Karpas-422 (cell line): ENCODE measurements around the gene RHEB. TPM values are rescaled to one million over a fixed set of nuclear protein-coding genes. Genes with fewer than 3 reads are reported as not detected.

Source experiments
- DNase-seq: peaks from one replicate; pipeline ENCODE4 v3.0.0-alpha.2; 2015
- H2AFZ ChIP-seq: fragments of 200-600 bp; sonication (generic); 2 replicates; pipeline ENCODE4 v1.6.1; 2014; ENCODE audit warnings: antibody characterized with exemption, low read length, mixed read lengths
- H3K27ac ChIP-seq: fragments of 200-600 bp; sonication (generic); 2 replicates; pipeline ENCODE4 v1.5.1; 2014; ENCODE audit warnings: mild to moderate bottlenecking, low read length, moderate library complexity
- H3K27me3 ChIP-seq: fragments of 200-600 bp; sonication (generic); 2 replicates; pipeline ENCODE4 v1.6.1; 2014; ENCODE audit warnings: low read length, mixed read lengths
- H3K36me3 ChIP-seq: fragments of 200-600 bp; sonication (generic); 2 replicates; pipeline ENCODE4 v1.6.1; 2014; ENCODE audit warnings: low read length, mixed read lengths; ENCODE audit not compliant: insufficient read depth
- H3K4me1 ChIP-seq: fragments of 200-600 bp; sonication (generic); 2 replicates; pipeline ENCODE4 v1.6.1; 2014; ENCODE audit warnings: mild to moderate bottlenecking, low read length, mixed read lengths
- H3K4me2 ChIP-seq: fragments of 200-600 bp; sonication (generic); 2 replicates; pipeline ENCODE4 v1.6.1; 2014; ENCODE audit warnings: low read length, low read depth, mild to moderate bottlenecking; ENCODE audit not compliant: poor library complexity, severe bottlenecking
- H3K4me3 ChIP-seq: fragments of 200-600 bp; sonication (generic); 2 replicates; pipeline ENCODE4 v1.5.1; 2014; ENCODE audit warnings: mild to moderate bottlenecking, antibody characterized with exemption, low read length, mixed read lengths
- H3K79me2 ChIP-seq: fragments of 200-600 bp; sonication (generic); 2 replicates; pipeline ENCODE4 v1.6.1; 2014; ENCODE audit warnings: mild to moderate bottlenecking, low read length, mixed read lengths
- H3K9ac ChIP-seq: fragments of 200-600 bp; sonication (generic); 2 replicates; pipeline ENCODE4 v1.6.0; 2014; ENCODE audit warnings: low read length
- H3K9me2 ChIP-seq: fragments of 200-600 bp; sonication (generic), shearing (Covaris generic); replicated peaks from 2 replicates; pipeline ENCODE4 v1.6.0; 2014; ENCODE audit warnings: mild to moderate bottlenecking, low read length, moderate library complexity; ENCODE audit not compliant: insufficient read depth
- H3K9me3 ChIP-seq: fragments of 300-700, 200-600 bp; sonication (generic); 2 replicates; pipeline ENCODE4 v1.6.1; 2014; ENCODE audit warnings: low read length, mixed read lengths
- H4K20me1 ChIP-seq: fragments of 200-600 bp; sonication (generic); 2 replicates; pipeline ENCODE4 v1.6.1; 2014; ENCODE audit warnings: mild to moderate bottlenecking, antibody characterized with exemption, low read length, low read depth; ENCODE audit not compliant: insufficient read depth
- total RNA-seq: library from RNA; depleted of rRNA; stranded (reverse); fragments of >200 nt; shearing (Covaris generic); gene quantifications from 2 replicates; pipeline ENCODE4 v1.2.3, GENCODE V29; 2014; ENCODE audit warnings: low replicate concordance

The RHEB gene
- total RNA-seq, 1 experiment from 2014 or later, result 47.5 TPM

DNA sequence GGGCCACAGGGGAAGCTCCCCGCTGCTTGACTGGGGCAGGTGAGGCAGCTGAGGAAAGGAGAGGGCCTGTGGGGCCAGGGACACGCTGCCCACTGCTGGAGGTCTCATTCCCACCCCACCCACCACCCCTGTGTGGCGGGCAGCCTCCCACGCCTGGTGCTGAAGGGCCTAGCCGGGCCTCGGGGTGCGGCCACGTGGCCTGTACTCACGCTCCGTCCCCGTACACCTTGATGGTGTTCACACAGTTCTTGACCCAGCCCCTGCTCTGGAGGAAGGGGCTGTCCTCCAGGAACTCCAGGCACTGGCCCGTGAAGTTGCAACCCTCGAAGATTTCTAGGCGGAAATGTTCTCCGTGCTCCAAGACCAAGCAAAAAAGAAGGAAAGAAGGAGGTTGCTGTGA is 83.7 kb downstream of the RHEB start:
- H3K4me2 ChIP-seq, result no peak overlapping the region
- H4K20me1 ChIP-seq, result no peaks in the 10 kb centered on the region
- no peaks in the 10 kb centered on the region for H3K9me3 ChIP-seq
- H3K9me2 ChIP-seq, result no peaks in the 10 kb centered on the region
- H3K4me1 ChIP-seq, result peaks cover 4% of the 10 kb centered on the region; the same call in 1 of the 2 replicates
- no peak overlapping the region for H3K4me3 ChIP-seq
- no peaks in the 10 kb centered on the region for H3K79me2 ChIP-seq
- no peak for DNase-seq
- no peaks in the 10 kb centered on the region for H3K36me3 ChIP-seq
- no peak overlapping the region for H2AFZ ChIP-seq
- H3K9ac ChIP-seq, result no peak overlapping the region
- H3K27ac ChIP-seq, result no peak overlapping the region
- H3K27me3 ChIP-seq, result no peaks in the 10 kb centered on the region

DNA sequence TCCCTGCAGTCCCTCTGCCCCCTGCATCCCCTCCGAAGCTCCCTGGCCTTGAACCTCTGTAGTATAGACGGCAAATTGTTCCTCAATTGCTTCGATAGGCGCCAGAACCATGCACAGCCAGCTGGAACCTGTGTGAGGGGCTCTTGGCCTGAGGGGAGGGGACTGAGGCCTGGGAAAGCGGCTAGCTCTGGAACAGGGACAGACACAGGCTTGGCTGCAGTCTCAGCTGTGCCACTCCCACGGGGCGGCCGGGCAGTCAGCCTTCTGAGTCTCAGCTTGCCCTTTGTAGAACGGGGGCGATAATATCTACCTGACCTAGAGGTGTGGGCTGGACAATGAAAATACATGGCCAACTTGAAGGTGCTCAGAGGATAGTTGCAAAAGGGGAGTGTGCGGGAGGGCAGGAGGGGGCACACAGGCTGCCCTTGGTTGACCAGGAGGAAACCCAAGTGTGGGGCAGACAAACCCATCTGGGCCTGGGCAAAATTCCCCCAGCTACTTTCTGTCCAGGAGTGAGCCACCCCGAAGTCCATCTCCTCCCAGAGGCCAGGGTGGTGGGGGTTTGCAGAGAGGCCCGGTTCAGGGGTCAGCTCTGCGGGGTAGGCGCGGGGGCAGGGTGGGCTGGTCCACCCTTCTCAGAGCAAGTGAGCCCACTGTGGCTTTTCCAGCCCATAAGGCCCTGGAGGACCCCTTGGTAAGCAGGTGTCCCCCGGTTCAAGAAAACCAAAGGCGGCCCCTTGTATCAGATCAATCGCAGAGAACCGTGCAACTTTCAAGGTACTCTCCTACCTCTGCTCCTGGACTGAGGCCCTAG is 84.4 kb downstream of the RHEB start:
- Histone ChIP-seq H3K36me3 (no peaks in the 10 kb centered on the region), H3K4me2 (no peak overlapping the region), H3K27me3 (no peaks in the 10 kb centered on the region), H2AFZ (no peak overlapping the region), H3K9me2 (no peaks in the 10 kb centered on the region), H3K4me3 (no peak overlapping the region), H3K9me3 (no peaks in the 10 kb centered on the region), H3K27ac (no peak overlapping the region), H3K4me1 (peaks cover 4% of the 10 kb centered on the region; the same call in 1 of the 2 replicates), H4K20me1 (no peaks in the 10 kb centered on the region), H3K79me2 (no peaks in the 10 kb centered on the region), H3K9ac (no peak overlapping the region)
- DNase-seq, result no peak

DNA sequence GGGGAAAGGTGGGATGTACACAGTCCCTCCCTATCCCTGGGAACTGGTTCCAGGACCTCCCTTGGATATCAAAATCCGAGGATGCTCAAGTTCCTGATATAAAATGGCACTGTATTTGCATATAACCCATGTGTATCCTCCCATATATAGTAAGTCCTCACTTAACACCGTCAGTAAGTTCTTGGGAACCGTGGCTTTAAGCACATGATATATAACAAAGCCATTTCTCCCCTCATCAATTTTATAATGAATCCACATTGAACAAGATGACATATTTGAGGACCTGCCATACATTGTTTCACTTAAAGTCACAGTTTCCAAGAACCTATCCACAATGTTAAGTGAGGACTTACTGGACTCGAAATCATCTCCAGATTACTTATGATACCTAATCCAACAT is 85.1 kb downstream of the RHEB start:
- no peak for DNase-seq
- no peak overlapping the region for H2AFZ ChIP-seq
- H3K79me2 ChIP-seq, result no peaks in the 10 kb centered on the region
- no peak overlapping the region for H3K4me3 ChIP-seq
- H3K9ac ChIP-seq, result no peak overlapping the region
- H3K4me1 ChIP-seq, result peaks cover 4% of the 10 kb centered on the region; the same call in 1 of the 2 replicates
- H3K9me3 ChIP-seq, result no peaks in the 10 kb centered on the region
- no peak overlapping the region for H3K4me2 ChIP-seq
- no peak overlapping the region for H3K27ac ChIP-seq
- no peaks in the 10 kb centered on the region for H4K20me1 ChIP-seq
- H3K36me3 ChIP-seq, result no peaks in the 10 kb centered on the region
- no peaks in the 10 kb centered on the region for H3K9me2 ChIP-seq
- no peaks in the 10 kb centered on the region for H3K27me3 ChIP-seq

DNA sequence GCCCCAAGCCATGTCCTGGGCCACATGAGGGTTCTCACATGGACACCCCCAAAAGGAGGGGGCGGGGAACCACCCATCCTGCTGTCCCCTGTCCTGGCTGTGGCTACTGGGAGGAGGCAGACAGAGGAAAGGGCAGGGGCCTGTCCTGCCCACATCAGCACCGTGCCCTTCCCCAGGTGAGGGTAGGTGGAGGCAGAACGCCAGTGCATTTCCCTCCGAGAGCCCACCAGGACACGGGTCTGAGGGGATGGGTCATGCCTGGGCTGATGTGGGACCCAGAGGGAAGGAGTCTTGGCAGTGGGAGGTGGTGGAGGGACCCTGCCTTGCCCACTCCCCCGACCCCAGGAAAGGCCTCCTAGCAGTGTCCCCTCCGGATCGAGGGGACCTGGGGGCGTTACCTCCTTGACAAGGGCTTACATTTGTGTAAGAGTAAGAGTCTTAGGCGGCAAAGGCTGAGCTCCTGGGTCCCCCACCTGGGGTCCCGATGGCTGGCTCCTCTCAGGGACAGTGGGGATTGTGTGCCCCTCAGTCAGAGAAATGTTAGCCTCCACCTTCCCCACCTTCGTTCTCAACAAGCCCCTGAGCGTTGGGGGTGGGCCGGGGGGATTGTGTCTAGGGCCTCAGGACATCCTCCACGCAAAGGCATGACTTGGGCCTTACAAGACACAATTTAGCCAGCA is 85.8 kb downstream of the RHEB start:
- Histone ChIP-seq H3K4me1 (peaks cover 4% of the 10 kb centered on the region; the same call in 1 of the 2 replicates), H3K27ac (no peak overlapping the region), H3K4me2 (no peak overlapping the region), H3K36me3 (no peaks in the 10 kb centered on the region), H3K9me2 (no peaks in the 10 kb centered on the region), H3K9me3 (no peaks in the 10 kb centered on the region), H2AFZ (no peak overlapping the region), H3K27me3 (no peaks in the 10 kb centered on the region), H4K20me1 (no peaks in the 10 kb centered on the region), H3K4me3 (no peak overlapping the region), H3K79me2 (no peaks in the 10 kb centered on the region), H3K9ac (no peak overlapping the region)
- no peak for DNase-seq

DNA sequence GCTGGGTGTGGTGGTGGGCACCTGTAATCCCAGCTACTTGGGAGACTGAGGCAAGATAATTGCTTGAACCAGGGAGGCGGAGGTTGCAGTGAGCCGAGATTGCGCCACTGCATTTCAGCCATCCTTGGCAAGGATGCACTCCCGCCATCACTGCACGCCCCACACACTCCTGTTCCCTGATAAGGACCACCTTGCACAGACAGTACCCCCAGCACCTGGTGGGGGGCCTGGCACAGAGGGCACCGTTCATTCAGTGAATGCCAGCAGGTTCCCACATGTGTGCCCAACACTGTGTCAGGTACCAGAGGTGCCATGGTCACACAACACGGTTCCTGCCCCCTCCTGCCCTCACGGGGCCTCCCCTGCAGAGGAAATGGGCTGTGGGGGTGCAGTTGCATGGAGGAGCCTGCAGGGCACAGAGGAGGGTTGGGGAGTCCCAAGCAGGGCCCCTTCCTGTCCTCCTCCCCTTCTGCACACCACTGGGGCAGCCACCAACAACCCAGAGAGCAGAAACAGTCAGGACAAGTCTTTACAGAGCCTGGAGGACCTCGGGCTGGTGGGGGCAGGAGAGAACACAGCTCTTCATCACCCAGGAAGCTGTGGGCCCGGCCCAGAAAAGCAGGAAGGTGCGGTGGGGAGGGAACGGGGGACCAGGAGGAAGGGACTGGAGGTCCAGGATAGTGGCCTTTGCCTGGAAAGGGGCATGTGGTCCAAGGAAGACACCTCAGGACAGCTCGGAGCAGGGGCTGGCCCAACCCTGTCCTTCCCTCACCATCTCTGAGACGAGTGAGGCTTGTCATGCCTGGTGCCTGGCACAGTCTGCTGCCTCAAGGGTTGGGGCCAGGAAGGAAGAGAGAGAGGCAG is 86.8 kb downstream of the RHEB start:
- Histone ChIP-seq H3K9me3 (no peaks in the 10 kb centered on the region), H3K36me3 (no peaks in the 10 kb centered on the region), H3K79me2 (no peaks in the 10 kb centered on the region), H3K4me1 (peaks cover 4% of the 10 kb centered on the region; the same call in 1 of the 2 replicates), H2AFZ (no peak overlapping the region), H3K4me2 (no peak overlapping the region), H3K27ac (no peak overlapping the region), H3K4me3 (no peak overlapping the region), H3K9ac (no peak overlapping the region), H3K27me3 (no peaks in the 10 kb centered on the region), H3K9me2 (no peaks in the 10 kb centered on the region), H4K20me1 (no peaks in the 10 kb centered on the region)
- DNase-seq, result peak; percentile 69

DNA sequence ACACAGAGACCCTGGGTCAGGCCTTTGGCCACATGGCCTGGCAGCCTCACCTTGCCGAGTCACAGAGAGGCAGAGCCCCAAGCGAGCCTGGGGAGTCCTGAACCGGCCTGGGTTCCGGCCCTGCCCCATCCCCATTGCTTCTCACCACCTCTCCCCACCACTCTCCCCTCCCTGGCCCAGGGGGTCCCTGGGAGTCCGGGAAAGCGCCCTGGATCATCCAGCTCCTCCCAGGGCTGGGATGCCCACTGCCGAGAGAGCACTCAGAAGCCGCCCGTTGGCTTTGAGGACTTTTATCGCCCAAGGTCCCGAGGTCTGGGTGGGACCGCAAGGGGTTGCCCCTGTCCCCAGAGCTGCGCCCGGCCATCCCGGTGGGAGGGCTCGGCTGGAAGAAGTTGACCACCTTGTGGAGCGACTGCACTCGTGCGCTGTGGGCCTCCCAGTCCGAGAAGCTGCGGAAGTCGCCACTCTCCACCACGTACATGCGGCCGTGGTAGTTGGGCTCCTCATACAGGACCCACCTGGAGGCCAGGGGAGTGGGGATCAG is 87.9 kb downstream of the RHEB start:
- H3K36me3 ChIP-seq, result no peaks in the 10 kb centered on the region
- no peaks in the 10 kb centered on the region for H3K9me3 ChIP-seq
- DNase-seq, result no peak
- no peaks in the 10 kb centered on the region for H4K20me1 ChIP-seq
- peaks cover 4% of the 10 kb centered on the region; the same call in 1 of the 2 replicates for H3K4me1 ChIP-seq
- no peaks in the 10 kb centered on the region for H3K79me2 ChIP-seq
- H3K4me3 ChIP-seq, result no peak overlapping the region
- no peaks in the 10 kb centered on the region for H3K9me2 ChIP-seq
- no peak overlapping the region for H3K9ac ChIP-seq
- no peak overlapping the region for H3K4me2 ChIP-seq
- H2AFZ ChIP-seq, result no peak overlapping the region
- no peaks in the 10 kb centered on the region for H3K27me3 ChIP-seq
- no peak overlapping the region for H3K27ac ChIP-seq

DNA sequence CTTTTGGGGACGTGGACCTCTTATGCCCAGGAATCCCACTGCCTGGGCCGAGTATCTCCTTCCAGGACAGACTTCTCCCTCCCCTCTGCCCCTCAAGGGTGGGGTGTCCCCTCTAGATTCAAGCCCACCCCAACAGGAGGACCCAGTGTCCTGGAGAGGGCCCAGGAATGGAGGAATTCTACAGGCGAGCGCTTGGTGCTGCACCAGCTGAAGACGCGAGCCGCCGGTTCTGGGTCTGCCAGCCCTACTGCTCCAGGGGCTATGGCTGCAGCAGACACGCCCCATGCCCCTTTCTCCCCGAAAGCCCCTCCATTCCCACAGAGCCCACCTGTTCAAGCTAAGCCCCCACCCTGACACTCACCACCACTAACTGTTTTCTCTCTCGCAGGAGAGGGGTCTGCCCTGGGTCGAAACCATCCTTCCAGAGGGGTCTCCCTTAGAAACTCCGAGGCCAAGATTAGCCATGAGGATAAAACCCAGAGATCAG is 88.4 kb downstream of the RHEB start:
- H3K36me3 ChIP-seq, result no peaks in the 10 kb centered on the region
- H3K9me2 ChIP-seq, result no peaks in the 10 kb centered on the region
- H2AFZ ChIP-seq, result no peak overlapping the region
- H3K4me1 ChIP-seq, result peaks cover 4% of the 10 kb centered on the region; the same call in 1 of the 2 replicates
- H3K4me3 ChIP-seq, result no peak overlapping the region
- no peaks in the 10 kb centered on the region for H3K9me3 ChIP-seq
- no peak for DNase-seq
- no peaks in the 10 kb centered on the region for H3K27me3 ChIP-seq
- H4K20me1 ChIP-seq, result no peaks in the 10 kb centered on the region
- H3K27ac ChIP-seq, result no peak overlapping the region
- H3K9ac ChIP-seq, result no peak overlapping the region
- H3K4me2 ChIP-seq, result no peak overlapping the region
- H3K79me2 ChIP-seq, result no peaks in the 10 kb centered on the region
